ENCODE results near the gene ACOD1. TPM values are rescaled to one million over a fixed set of nuclear protein-coding genes. Genes with fewer than 3 reads are reported as not detected.

ACOD1 gene
- total RNA-seq, 1 donor from 2014 or later: not detected

DNA sequence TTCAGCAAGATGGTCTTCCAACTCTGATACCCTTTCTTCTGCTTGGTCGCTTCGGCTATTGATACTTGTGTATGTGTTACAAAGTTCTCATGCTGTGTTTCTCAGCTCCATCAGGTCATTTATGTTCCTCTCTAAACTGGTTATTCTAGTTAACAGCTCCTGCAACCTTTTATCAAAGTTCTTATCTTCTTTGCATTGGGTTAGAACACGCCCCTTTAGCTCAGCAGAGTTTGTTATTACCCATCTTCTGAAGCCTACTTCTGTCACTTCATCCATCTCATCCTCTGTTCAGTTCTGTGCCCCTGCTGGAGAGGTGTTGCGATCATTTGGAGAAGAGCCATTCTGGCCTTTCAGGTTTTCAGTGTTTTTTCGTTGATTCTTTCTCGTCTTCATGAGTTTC is 18.7 kb downstream of the ACOD1 start:
- no peak for DNase-seq
- TF ChIP-seq, protein P1, sequence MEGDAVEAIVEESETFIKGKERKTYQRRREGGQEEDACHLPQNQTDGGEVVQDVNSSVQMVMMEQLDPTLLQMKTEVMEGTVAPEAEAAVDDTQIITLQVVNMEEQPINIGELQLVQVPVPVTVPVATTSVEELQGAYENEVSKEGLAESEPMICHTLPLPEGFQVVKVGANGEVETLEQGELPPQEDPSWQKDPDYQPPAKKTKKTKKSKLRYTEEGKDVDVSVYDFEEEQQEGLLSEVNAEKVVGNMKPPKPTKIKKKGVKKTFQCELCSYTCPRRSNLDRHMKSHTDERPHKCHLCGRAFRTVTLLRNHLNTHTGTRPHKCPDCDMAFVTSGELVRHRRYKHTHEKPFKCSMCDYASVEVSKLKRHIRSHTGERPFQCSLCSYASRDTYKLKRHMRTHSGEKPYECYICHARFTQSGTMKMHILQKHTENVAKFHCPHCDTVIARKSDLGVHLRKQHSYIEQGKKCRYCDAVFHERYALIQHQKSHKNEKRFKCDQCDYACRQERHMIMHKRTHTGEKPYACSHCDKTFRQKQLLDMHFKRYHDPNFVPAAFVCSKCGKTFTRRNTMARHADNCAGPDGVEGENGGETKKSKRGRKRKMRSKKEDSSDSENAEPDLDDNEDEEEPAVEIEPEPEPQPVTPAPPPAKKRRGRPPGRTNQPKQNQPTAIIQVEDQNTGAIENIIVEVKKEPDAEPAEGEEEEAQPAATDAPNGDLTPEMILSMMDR (IDR thresholded peaks at IDR 0.05): no peak
- H3K4me3 ChIP-seq: no peak overlapping the region
- no peaks in the 10 kb centered on the region for H3K4me1 ChIP-seq
- intact Hi-C loops (cut with DNase I): no loop called here
- no peak overlapping the region for H3K27ac ChIP-seq
- H3K36me3 ChIP-seq: no peaks in the 10 kb centered on the region
- H3K27me3 ChIP-seq: no peaks in the 10 kb centered on the region
- no peak for ATAC-seq
- no peaks in the 10 kb centered on the region for H3K9me3 ChIP-seq

- ATAC-seq (no peak), DNase-seq (no peak)
- no peak overlapping the region for H3K27ac ChIP-seq
- TF ChIP-seq, protein P1 (IDR thresholded peaks at IDR 0.05): no peak
- no peaks in the 10 kb centered on the region for H3K4me1 ChIP-seq
- no peaks in the 10 kb centered on the region for H3K27me3 ChIP-seq
- intact Hi-C loops (cut with DNase I): no loop called here
- H3K36me3 ChIP-seq: no peaks in the 10 kb centered on the region
- H3K4me3 ChIP-seq: no peak overlapping the region
- no peaks in the 10 kb centered on the region for H3K9me3 ChIP-seq
These were observed 19.7 kb downstream of the ACOD1 start for GRCh38 chr13:76968041-76968440.

DNA sequence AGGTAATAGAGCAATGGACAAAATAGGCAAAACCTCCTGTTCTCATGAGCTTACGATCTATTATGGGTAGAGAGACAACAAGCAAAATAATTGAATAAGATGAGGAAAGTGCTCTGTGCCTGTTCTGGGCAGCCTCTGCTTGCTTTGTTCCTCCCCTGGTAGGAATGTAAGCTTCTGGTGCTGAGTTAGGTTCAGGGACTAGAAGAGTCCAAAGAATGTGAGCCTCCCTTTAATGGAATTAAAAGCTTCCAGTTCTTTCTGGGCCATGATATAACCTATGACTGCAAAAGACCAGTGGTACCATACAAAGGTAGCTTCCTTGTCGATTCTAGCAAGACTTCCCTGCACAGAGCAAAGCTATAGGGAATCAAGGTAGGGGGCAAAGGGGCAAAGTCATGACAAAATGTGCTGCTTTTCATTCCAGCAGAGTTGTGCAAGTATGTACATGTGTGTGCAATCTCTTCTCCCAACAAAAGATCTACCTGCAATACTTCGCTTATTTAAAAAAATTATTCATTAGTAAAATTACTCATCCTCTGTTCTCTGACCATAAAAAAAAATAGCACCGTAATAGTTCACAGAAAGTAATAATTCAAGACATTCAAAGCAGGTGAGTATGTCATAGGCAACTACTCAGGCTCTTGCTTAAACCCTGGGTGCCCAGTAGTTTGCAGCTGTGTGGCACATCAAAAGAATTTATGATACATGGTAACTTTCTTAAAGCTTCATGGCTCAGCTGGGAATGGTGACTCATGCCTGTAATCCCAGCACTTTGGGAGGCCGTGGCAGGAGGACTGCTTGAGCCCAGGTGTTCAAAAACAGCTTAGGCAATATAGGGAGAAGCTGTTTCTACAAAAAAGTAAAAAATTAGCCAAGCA is 21.4 kb downstream of the ACOD1 start:
- Histone ChIP-seq H3K27ac (no peak overlapping the region), H3K4me3 (no peak overlapping the region), H3K36me3 (no peaks in the 10 kb centered on the region), H3K4me1 (no peaks in the 10 kb centered on the region), H3K9me3 (no peaks in the 10 kb centered on the region), H3K27me3 (no peaks in the 10 kb centered on the region)
- intact Hi-C loops (cut with DNase I): no loop called here
- DNase-seq (no peak), ATAC-seq (peak; percentile 70)
- TF ChIP-seq, protein P1 (IDR thresholded peaks at IDR 0.05): no peak

- no peaks in the 10 kb centered on the region for H3K4me1 ChIP-seq
- H3K4me3 ChIP-seq: no peak overlapping the region
- no peak for ATAC-seq
- DNase-seq: no peak
- TF ChIP-seq, protein P1 (IDR thresholded peaks at IDR 0.05): no peak
- no peaks in the 10 kb centered on the region for H3K36me3 ChIP-seq
- H3K9me3 ChIP-seq: no peaks in the 10 kb centered on the region
- H3K27ac ChIP-seq: no peak overlapping the region
- intact Hi-C loops (cut with DNase I): no loop called here
- no peaks in the 10 kb centered on the region for H3K27me3 ChIP-seq
These were observed 22.9 kb downstream of the ACOD1 start for GRCh38 chr13:76971215-76971614.

DNA sequence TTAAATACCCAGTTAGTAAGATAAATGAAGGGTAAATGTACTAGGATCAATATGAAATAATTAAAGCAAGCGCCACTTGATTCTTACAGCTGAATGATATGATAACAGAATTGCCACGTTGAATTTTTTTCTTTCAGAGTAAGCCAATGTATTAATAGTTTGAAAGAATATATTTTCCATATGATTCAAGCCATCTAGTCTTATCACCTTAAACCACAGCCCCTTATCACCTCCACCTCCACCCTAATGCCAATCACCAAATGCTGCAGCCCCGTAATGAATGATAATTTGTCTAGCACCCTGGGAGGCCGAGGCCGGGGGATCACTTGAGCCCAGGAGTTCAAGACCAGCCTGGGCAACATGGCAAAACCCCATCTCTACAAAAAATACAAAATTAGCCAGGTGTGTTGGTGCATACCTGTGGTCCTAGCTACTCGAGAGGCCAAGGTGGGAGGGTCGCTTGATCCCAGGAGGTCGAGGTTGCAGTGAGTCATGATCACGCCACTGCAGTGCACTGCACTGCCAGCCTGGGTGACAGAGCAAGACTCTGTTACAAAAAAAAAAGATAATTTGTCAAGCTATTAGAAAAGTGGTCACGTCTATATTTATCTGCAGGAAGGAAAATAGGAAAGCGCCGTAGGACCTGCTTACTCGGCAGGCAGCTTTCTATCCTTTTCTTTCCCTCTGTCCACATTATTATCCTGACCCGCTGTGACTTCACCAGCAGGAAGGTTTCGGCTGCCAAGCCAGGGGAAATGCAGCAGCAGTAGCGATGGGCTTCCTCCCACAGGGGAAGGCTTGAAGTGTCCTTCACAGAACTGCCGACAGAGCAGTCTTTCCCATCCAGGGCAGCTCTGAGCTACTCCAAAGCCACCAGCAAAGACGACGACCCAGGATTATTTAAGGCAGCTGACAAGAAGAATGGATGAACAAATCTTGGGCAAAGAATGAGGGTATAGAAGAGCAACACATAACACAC is 23.8 kb downstream of the ACOD1 start:
- Histone ChIP-seq H3K4me1 (no peaks in the 10 kb centered on the region), H3K27me3 (no peaks in the 10 kb centered on the region), H3K27ac (no peak overlapping the region), H3K9me3 (no peaks in the 10 kb centered on the region), H3K4me3 (no peak overlapping the region), H3K36me3 (no peaks in the 10 kb centered on the region)
- intact Hi-C loops (cut with DNase I): no loop called here
- ATAC-seq: no peak
- no peak for DNase-seq
- TF ChIP-seq, protein P1 (IDR thresholded peaks at IDR 0.05): no peak

All from upper lobe of right lung (tissue), 1 donor.